Nephron (organoid): ENCODE results near the gene TNK2.

Source experiments
- H3K27ac Mint-ChIP-seq, 3 experiments: 2 replicates each; pipeline ENCODE4 v1.8.0; 2020; ENCODE audit warnings: mixed read lengths in 3 of 3, mild to moderate bottlenecking in 2 of 3, moderate library complexity in 1 of 3
- H3K27me3 Mint-ChIP-seq: 2 replicates; pipeline ENCODE4 v1.8.0; 2021; ENCODE audit warnings: low read depth, mild to moderate bottlenecking, moderate library complexity, mixed read lengths
- H3K36me3 Mint-ChIP-seq: 2 replicates; pipeline ENCODE4 v1.8.0; 2020; ENCODE audit warnings: low read depth, mixed read lengths
- H3K4me1 Mint-ChIP-seq: 2 replicates; pipeline ENCODE4 v1.8.0; 2020; ENCODE audit warnings: mixed read lengths
- H3K4me3 Mint-ChIP-seq, 3 experiments: 2 replicates each; pipeline ENCODE4 v1.8.0; 2020; ENCODE audit warnings: mild to moderate bottlenecking in 3 of 3, mixed read lengths in 3 of 3, moderate library complexity in 2 of 3
- H3K9me3 Mint-ChIP-seq: 2 replicates; pipeline ENCODE4 v1.8.0; 2020; ENCODE audit warnings: mixed read lengths
- TF ChIP-seq, protein P1 (sequence below), 3 experiments: fragments of 200-600 bp; sonication (generic); IDR thresholded peaks; one replicate each; pipeline ENCODE4 v1.5.0; 2021; ENCODE audit warnings: antibody characterized with exemption in 3 of 3; ENCODE audit not compliant: unreplicated experiment in 3 of 3

Gene TNK2

DNA sequence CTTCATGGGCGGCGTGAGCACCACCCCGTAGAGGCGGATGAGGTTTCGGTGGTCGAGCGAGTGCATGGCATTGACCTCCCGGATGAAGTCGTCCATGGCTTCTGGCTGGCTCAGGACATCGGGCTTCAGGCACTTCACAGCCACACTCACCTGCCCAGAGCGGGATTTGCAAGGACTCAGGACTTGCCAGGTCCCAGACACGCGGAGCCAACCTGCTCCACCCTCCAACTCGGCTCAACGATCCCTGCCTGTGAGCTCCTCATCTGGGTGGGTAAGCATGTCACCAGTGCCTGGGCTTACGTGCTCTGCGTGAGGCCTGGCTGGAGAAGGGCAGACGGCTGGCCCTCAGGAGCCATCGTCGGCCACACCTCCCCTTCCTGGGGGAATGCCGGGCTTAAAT lies 25.2 kb downstream of the TNK2 start:
- Mint-ChIP-seq H3K4me3 (no peak overlapping the region), H3K9me3 (no peaks in the 10 kb centered on the region), H3K27me3 (peaks cover 3% of the 10 kb centered on the region), H3K27ac (no peak overlapping the region), H3K36me3 (peaks cover 14% of the 10 kb centered on the region), H3K4me1 (peaks cover 32% of the 10 kb centered on the region)
- TF ChIP-seq, protein P1, sequence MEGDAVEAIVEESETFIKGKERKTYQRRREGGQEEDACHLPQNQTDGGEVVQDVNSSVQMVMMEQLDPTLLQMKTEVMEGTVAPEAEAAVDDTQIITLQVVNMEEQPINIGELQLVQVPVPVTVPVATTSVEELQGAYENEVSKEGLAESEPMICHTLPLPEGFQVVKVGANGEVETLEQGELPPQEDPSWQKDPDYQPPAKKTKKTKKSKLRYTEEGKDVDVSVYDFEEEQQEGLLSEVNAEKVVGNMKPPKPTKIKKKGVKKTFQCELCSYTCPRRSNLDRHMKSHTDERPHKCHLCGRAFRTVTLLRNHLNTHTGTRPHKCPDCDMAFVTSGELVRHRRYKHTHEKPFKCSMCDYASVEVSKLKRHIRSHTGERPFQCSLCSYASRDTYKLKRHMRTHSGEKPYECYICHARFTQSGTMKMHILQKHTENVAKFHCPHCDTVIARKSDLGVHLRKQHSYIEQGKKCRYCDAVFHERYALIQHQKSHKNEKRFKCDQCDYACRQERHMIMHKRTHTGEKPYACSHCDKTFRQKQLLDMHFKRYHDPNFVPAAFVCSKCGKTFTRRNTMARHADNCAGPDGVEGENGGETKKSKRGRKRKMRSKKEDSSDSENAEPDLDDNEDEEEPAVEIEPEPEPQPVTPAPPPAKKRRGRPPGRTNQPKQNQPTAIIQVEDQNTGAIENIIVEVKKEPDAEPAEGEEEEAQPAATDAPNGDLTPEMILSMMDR (IDR thresholded peaks at IDR 0.05; ENCODE audit: unreplicated experiment in 3 of 3), result no peak

DNA sequence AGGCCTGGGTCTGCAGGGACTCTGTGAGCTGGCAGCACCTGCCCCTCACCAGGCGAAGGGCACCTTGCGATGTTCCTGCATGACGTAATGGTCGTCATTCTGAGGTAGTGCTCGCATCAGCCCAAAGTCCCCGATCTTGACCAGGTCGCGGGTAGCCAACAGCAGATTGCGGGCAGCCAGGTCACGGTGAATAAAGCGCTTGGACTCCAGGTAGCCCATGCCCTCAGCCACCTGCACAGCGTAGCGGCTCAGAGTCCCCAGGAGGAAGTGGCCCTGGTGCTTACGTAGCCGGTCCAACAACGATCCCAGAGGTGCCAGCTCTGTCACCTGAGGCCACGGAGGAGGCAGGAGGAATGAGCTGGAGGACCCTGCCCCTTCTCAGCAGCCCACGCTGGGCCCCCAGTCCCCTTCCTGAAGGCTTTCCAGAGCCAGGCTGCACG lies 26.3 kb downstream of the TNK2 start:
- Mint-ChIP-seq H3K27me3 (peaks cover 3% of the 10 kb centered on the region), H3K4me1 (peaks cover 23% of the 10 kb centered on the region), H3K36me3 (peaks cover 16% of the 10 kb centered on the region), H3K9me3 (no peaks in the 10 kb centered on the region), H3K4me3 (no peak overlapping the region), H3K27ac (no peak overlapping the region)
- TF ChIP-seq, protein P1 (IDR thresholded peaks at IDR 0.05; ENCODE audit: unreplicated experiment in 3 of 3), result no peak

DNA sequence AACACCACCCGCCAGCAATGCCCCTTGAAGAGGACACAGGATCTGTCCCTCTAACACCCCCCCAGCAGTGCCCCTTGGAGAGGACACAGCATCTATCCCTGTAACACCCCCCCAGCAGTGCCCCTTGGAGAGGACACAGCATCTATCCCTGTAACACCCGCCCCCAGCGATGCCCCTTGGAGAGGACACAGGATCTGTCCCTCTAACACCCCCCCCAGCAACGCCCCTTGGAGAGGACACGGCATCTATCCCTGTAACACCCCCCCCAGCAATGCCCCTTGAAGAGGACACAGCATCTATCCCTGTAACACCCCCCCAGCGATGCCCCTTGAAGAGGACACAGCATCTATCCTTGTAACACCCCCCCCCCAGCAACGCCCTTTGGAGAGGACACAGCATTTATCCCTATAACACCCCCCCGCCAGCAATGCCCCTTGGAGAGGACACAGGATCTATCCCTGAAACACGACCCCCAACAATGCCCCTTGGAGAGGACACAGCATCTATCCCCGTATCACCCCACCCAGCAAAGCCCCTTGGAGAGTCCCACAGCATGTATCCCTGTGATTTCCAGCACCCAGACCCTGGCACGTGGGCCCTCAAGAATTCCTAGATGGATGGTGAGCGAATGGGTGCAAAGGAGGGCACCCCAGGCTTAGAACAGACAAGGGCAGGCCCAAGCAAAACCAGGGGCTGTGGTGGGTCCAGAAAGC lies 26.9 kb downstream of the TNK2 start:
- Mint-ChIP-seq H3K36me3 (peaks cover 18% of the 10 kb centered on the region), H3K4me3 (no peak overlapping the region), H3K9me3 (no peaks in the 10 kb centered on the region), H3K27me3 (peaks cover 3% of the 10 kb centered on the region), H3K27ac (no peak overlapping the region), H3K4me1 (peaks cover 18% of the 10 kb centered on the region)
- TF ChIP-seq, protein P1 (IDR thresholded peaks at IDR 0.05; ENCODE audit: unreplicated experiment in 3 of 3), result no peak

DNA sequence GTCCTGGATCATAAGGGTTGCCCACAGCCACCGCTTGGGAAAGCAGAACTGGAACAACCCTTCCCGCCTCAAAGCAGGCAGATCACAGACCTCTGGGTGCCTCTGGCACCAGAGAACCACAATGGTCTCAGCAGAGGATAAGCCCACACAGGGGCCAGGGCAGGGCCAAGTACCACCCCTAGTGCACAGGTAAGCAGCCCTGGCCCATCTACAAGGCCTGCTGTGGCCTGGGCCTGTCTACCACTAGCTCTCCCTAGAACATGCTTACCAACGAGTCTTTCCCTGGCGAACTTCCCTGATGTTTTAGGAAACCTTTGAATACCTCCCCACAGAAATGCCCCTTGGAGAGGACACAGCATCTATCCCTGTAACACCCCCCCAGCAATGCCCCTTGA lies 28.3 kb downstream of the TNK2 start:
- Mint-ChIP-seq H3K9me3 (no peaks in the 10 kb centered on the region), H3K4me3 (no peak overlapping the region), H3K36me3 (peaks cover 20% of the 10 kb centered on the region), H3K27ac (no peak overlapping the region), H3K27me3 (no peaks in the 10 kb centered on the region), H3K4me1 (peaks cover 8% of the 10 kb centered on the region)
- TF ChIP-seq, protein P1 (IDR thresholded peaks at IDR 0.05; ENCODE audit: unreplicated experiment in 3 of 3), result no peak

DNA sequence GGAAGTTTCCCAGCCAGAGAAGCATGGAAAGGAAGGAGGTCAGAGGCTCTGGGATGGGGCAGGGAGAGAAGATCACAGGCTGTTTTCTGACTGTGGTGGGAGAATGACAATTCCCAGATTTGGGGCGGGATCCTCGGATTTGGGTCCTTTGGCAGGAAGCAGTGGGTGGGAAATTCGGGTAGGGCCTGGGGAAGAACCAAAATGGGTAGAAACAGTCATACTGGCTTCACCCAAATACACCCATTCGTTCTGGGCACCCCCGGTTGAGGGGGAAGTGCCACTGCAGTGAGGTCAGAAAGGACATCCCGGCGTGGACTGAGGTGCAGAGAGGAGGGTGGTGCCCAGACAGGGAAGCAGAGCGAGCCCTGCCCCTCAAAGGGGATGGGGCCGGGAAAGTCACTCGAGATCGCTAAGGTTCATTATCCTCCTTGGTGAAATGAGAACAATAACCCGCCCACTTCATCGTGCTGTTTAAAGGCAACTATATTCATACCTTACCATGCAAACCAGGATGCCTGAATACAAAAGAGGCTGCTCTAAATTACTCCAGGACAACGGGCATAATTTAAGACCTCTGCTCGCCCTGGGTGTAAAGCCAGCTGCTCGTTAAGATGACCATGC lies 28.8 kb downstream of the TNK2 start:
- Mint-ChIP-seq H3K27me3 (no peaks in the 10 kb centered on the region), H3K27ac (no peak overlapping the region), H3K4me3 (no peak overlapping the region), H3K4me1 (peaks cover 8% of the 10 kb centered on the region), H3K36me3 (peaks cover 20% of the 10 kb centered on the region), H3K9me3 (no peaks in the 10 kb centered on the region)
- TF ChIP-seq, protein P1 (IDR thresholded peaks at IDR 0.05; ENCODE audit: unreplicated experiment in 3 of 3), result no peak
